ENCODE measurements around the gene NKIRAS1.
"Not testable (repeated sequence)": the region's sequence is repeated elsewhere in the genome, so short reads cannot be mapped to it uniquely, and the experiment has no call there.

The NKIRAS1 gene

GRCh38 chr3:23872330-23872729, 44.5 kb downstream of the NKIRAS1 start:
- no peak for DNase-seq (ENCODE audit: low read depth)
- TF ChIP-seq, protein P1, sequence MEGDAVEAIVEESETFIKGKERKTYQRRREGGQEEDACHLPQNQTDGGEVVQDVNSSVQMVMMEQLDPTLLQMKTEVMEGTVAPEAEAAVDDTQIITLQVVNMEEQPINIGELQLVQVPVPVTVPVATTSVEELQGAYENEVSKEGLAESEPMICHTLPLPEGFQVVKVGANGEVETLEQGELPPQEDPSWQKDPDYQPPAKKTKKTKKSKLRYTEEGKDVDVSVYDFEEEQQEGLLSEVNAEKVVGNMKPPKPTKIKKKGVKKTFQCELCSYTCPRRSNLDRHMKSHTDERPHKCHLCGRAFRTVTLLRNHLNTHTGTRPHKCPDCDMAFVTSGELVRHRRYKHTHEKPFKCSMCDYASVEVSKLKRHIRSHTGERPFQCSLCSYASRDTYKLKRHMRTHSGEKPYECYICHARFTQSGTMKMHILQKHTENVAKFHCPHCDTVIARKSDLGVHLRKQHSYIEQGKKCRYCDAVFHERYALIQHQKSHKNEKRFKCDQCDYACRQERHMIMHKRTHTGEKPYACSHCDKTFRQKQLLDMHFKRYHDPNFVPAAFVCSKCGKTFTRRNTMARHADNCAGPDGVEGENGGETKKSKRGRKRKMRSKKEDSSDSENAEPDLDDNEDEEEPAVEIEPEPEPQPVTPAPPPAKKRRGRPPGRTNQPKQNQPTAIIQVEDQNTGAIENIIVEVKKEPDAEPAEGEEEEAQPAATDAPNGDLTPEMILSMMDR (IDR thresholded peaks at IDR 0.05; ENCODE audit: low read depth, low read length, missing control alignments): no peak

GRCh38 chr3:23871361-23871760, 45.4 kb downstream of the NKIRAS1 start:
- DNase-seq (ENCODE audit: low read depth); H3K4me3 ChIP-seq (ENCODE audit: low read depth, low read length): not testable (repeated sequence)

More at GRCh38 chr3:23872330-23872729, 44.5 kb downstream of the NKIRAS1 start:
- no peak overlapping the region for H3K4me3 ChIP-seq (ENCODE audit: low read depth, low read length)

GRCh38 chr3:23870663-23871043, 46.1 kb downstream of the NKIRAS1 start:
- not testable (repeated sequence) for DNase-seq (ENCODE audit: low read depth); H3K4me3 ChIP-seq (ENCODE audit: low read depth, low read length)

DNA sequence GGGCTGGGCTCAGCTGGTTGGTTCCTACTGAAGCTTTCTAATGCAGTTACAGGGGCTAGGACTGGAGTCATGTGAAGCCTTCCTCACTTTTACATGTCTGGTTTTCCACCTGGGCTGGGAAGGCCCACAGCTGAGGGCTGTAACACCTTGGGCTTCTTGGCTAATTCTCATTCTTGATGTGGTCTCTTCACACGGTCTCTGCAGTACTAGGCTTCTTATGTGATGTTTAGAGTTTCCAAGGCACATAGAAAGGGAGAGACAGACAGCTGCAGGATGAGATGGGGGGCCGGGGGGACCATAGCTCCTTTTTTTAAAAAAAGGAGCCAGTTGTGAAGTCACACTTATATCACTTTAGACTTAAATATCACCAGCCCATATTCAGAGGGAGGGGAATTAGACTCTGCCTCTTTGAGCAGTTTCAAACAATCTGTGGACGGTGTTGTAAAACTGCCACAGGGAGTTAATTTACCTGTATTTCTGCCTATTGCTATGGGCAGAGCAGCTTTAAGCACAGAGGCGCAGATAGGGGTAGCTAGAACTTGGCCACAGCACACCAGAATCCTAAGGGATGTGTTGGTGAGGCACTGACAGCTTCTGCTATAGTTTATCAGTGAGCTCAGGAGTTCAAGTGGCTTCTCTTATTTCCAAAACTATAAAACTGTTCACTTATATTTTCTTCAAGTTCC, 46.7 kb downstream of the NKIRAS1 start:
- no peak for DNase-seq (ENCODE audit: low read depth)
- TF ChIP-seq, protein P1 (IDR thresholded peaks at IDR 0.05; ENCODE audit: low read depth, low read length, missing control alignments): no peak

GRCh38 chr3:23867838-23868237, 49.0 kb downstream of the NKIRAS1 start:
- H3K4me3 ChIP-seq (ENCODE audit: low read depth, low read length): no peak overlapping the region
- TF ChIP-seq, protein P1 (IDR thresholded peaks at IDR 0.05; ENCODE audit: low read depth, low read length, missing control alignments): no peak
- no peak for DNase-seq (ENCODE audit: low read depth)

More for the DNA sequence above, 46.7 kb downstream of the NKIRAS1 start:
- H3K4me3 ChIP-seq (ENCODE audit: low read depth, low read length): no peak overlapping the region

DNA sequence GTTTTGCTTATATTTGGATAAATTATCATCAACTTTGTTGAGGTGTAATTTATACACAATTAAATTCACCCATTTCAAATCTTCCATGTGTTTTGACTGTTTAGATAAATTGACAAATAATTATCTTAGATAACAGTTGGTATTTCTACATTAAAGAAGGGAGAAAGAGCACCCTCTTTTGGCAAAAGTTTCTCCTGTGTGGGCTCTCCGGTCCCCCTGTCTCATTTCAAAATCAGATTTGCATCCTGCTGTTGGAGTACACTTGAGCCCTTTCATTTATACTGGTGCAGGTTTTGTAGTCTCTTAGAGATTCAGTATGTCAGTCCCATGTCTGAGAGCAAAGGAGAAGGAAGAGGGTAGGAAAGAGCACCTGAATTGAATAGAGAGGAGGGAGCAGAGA, 49.4 kb downstream of the NKIRAS1 start:
- no peak for DNase-seq (ENCODE audit: low read depth)
- no peak overlapping the region for H3K4me3 ChIP-seq (ENCODE audit: low read depth, low read length)
- TF ChIP-seq, protein P1 (IDR thresholded peaks at IDR 0.05; ENCODE audit: low read depth, low read length, missing control alignments): no peak

- TF ChIP-seq, protein P1 (IDR thresholded peaks at IDR 0.05; ENCODE audit: low read depth, low read length, missing control alignments): no peak
- no peak overlapping the region for H3K4me3 ChIP-seq (ENCODE audit: low read depth, low read length)
- no peak for DNase-seq (ENCODE audit: low read depth)
These were observed 51.0 kb downstream of the NKIRAS1 start for GRCh38 chr3:23865595-23866396.

DNA sequence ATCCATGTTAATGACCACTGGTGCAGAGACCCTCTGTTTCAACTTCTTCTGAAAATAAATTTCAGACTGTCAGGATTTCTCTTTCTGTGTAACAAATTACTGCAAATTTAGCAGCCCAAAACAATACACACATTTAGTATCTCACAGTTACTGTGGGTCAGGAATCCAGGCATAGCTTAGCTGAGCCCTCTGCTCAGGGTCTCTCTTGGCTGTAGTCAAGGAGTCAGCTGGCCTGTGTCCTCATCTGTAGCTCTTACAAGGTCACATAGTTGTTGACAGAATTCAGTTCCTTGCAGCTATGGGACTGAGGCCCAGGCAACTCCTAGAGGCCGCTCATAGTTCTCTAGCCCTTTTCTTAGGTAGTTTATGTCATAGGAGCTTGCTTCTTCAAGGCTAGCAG, 51.9 kb downstream of the NKIRAS1 start:
- DNase-seq (ENCODE audit: low read depth): no peak
- TF ChIP-seq, protein P1 (IDR thresholded peaks at IDR 0.05; ENCODE audit: low read depth, low read length, missing control alignments): no peak
- H3K4me3 ChIP-seq (ENCODE audit: low read depth, low read length): no peak overlapping the region

All from GM12864 (cell line).